Measurements from ENCODE around the gene UBXN11.

The UBXN11 gene

GRCh38 chr1:26290122-26290881 lies 16.1 kb downstream of the UBXN11 start:
- peak overlapping the region; percentile 45 for H3K9ac ChIP-seq (ENCODE audit: low read depth, low read length)
- no peaks in the 10 kb centered on the region for H3K9me3 ChIP-seq (ENCODE audit: insufficient read depth, low read length, severe bottlenecking)
- H4K20me1 ChIP-seq (ENCODE audit: insufficient read depth, low read length), result no peaks in the 10 kb centered on the region
- no peak for ATAC-seq (ENCODE audit: insufficient read depth, low read depth)
- H3K4me1 ChIP-seq (ENCODE audit: insufficient read depth, low read length), result peaks cover 69% of the 10 kb centered on the region
- H3K4me3 ChIP-seq (ENCODE audit: low read depth in 1 of 2, low read length in 2 of 2), result no peak overlapping the region; a peak in 1 of 4 replicates
- no peaks in the 10 kb centered on the region for H3K27me3 ChIP-seq (ENCODE audit: insufficient read depth, low read length, poor library complexity)
- H3K27ac ChIP-seq (ENCODE audit: low read length), result peak overlapping the region; percentile 93
- H3K79me2 ChIP-seq (ENCODE audit: insufficient read depth, low read length), result no peaks in the 10 kb centered on the region
- TF ChIP-seq, protein P1, sequence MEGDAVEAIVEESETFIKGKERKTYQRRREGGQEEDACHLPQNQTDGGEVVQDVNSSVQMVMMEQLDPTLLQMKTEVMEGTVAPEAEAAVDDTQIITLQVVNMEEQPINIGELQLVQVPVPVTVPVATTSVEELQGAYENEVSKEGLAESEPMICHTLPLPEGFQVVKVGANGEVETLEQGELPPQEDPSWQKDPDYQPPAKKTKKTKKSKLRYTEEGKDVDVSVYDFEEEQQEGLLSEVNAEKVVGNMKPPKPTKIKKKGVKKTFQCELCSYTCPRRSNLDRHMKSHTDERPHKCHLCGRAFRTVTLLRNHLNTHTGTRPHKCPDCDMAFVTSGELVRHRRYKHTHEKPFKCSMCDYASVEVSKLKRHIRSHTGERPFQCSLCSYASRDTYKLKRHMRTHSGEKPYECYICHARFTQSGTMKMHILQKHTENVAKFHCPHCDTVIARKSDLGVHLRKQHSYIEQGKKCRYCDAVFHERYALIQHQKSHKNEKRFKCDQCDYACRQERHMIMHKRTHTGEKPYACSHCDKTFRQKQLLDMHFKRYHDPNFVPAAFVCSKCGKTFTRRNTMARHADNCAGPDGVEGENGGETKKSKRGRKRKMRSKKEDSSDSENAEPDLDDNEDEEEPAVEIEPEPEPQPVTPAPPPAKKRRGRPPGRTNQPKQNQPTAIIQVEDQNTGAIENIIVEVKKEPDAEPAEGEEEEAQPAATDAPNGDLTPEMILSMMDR (IDR thresholded peaks at IDR 0.05; ENCODE audit: borderline replicate concordance, extremely low read depth, low read length, poor library complexity, severe bottlenecking), result no peak
- no peak for TF ChIP-seq EZH2 (IDR thresholded peaks at IDR 0.05; ENCODE audit: borderline replicate concordance, low read depth, low read length, severe bottlenecking)
- no peak overlapping the region for H2AFZ ChIP-seq (ENCODE audit: low read depth, low read length)
- no peaks in the 10 kb centered on the region for H3K36me3 ChIP-seq (ENCODE audit: insufficient read depth, low read length)
- peak overlapping the region; percentile 3 for H3K4me2 ChIP-seq (ENCODE audit: insufficient read depth, low read length)
- DNase-seq, result no peak

- peak; percentile 67 for DNase-seq
- TF ChIP-seq, protein P1 (IDR thresholded peaks at IDR 0.05; ENCODE audit: borderline replicate concordance, extremely low read depth, low read length, poor library complexity, severe bottlenecking), result no peak
- TF ChIP-seq EZH2 (IDR thresholded peaks at IDR 0.05; ENCODE audit: borderline replicate concordance, low read depth, low read length, severe bottlenecking), result no peak
- Histone ChIP-seq H3K36me3 (ENCODE audit: insufficient read depth, low read length) (peaks cover 7% of the 10 kb centered on the region; the same call in 1 of the 2 replicates), H4K20me1 (ENCODE audit: insufficient read depth, low read length) (no peaks in the 10 kb centered on the region), H3K79me2 (ENCODE audit: insufficient read depth, low read length) (no peaks in the 10 kb centered on the region), H2AFZ (ENCODE audit: low read depth, low read length) (no peak overlapping the region), H3K27me3 (ENCODE audit: insufficient read depth, low read length, poor library complexity) (no peaks in the 10 kb centered on the region), H3K4me3 (ENCODE audit: low read depth in 1 of 2, low read length in 2 of 2) (no peak overlapping the region; a peak in 1 of 4 replicates), H3K9me3 (ENCODE audit: insufficient read depth, low read length, severe bottlenecking) (no peaks in the 10 kb centered on the region), H3K9ac (ENCODE audit: low read depth, low read length) (peak overlapping the region; percentile 45), H3K4me2 (ENCODE audit: insufficient read depth, low read length) (peak overlapping the region; percentile 29), H3K27ac (ENCODE audit: low read length) (peak overlapping the region; percentile 93), H3K4me1 (ENCODE audit: insufficient read depth, low read length) (peaks cover 77% of the 10 kb centered on the region)
- ATAC-seq (ENCODE audit: insufficient read depth, low read depth), result peak; percentile 11; the same call in 2 of the 3 replicates
These were observed 17.0 kb downstream of the UBXN11 start for GRCh38 chr1:26289158-26290059.

DNA sequence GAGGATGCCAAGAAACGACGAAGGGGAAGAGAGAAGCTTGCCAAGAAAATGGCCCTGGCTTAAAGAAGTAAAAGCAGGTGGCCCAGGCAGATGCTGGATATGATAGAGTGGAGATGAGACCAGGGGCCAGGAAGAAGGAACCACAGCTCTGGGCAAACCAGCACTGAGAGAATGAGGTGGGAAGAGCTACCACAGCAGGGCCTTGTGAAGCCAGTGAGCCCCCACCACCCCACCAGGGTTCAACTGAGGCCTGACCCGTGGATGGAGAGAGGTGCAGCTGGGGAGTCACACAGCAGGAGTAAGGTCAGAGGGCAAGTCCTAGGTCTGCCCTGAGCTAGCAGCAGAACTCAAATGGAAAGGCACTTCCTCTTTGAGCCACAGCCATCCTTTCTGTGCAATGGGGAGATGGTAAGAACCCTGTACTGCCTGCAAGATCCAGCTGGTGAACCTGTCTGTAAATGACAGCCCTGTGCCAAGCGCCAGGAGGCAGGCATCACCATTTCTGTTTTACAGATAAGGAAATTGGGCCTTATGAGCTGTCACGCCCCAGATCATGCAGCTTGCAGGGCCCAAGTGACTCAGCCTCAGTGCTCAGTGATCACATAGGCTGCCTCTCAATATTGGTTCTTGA lies 18.0 kb downstream of the UBXN11 start:
- DNase-seq (peak; percentile 74), ATAC-seq (ENCODE audit: insufficient read depth, low read depth) (peak; percentile 38)
- H3K4me2 ChIP-seq (ENCODE audit: insufficient read depth, low read length), result peak overlapping the region; percentile 29; the same call in 1 of the 2 replicates
- peaks cover 82% of the 10 kb centered on the region for H3K4me1 ChIP-seq (ENCODE audit: insufficient read depth, low read length)
- no peak overlapping the region; a peak in 1 of 4 replicates for H3K4me3 ChIP-seq (ENCODE audit: low read depth in 1 of 2, low read length in 2 of 2)
- H3K9me3 ChIP-seq (ENCODE audit: insufficient read depth, low read length, severe bottlenecking), result no peaks in the 10 kb centered on the region
- H3K27ac ChIP-seq (ENCODE audit: low read length), result peak overlapping the region; percentile 93
- H3K27me3 ChIP-seq (ENCODE audit: insufficient read depth, low read length, poor library complexity), result no peaks in the 10 kb centered on the region
- no peaks in the 10 kb centered on the region for H4K20me1 ChIP-seq (ENCODE audit: insufficient read depth, low read length)
- no peak overlapping the region for H2AFZ ChIP-seq (ENCODE audit: low read depth, low read length)
- H3K79me2 ChIP-seq (ENCODE audit: insufficient read depth, low read length), result no peaks in the 10 kb centered on the region
- H3K9ac ChIP-seq (ENCODE audit: low read depth, low read length), result peak overlapping the region; percentile 45
- TF ChIP-seq, protein P1 (IDR thresholded peaks at IDR 0.05; ENCODE audit: borderline replicate concordance, extremely low read depth, low read length, poor library complexity, severe bottlenecking), result no peak
- no peak for TF ChIP-seq EZH2 (IDR thresholded peaks at IDR 0.05; ENCODE audit: borderline replicate concordance, low read depth, low read length, severe bottlenecking)
- H3K36me3 ChIP-seq (ENCODE audit: insufficient read depth, low read length), result peaks cover 13% of the 10 kb centered on the region; the same call in 1 of the 2 replicates

Data from DND-41 (cell line).